ENCODE results near the gene MED31. TPM values are rescaled to one million over a fixed set of nuclear protein-coding genes. Genes with fewer than 3 reads are reported as not detected.

Gene MED31
- total RNA-seq, result 28.0 and 29.4 TPM in 2 replicates
- polyA plus RNA-seq, result 13.7 and 15.5 TPM in 2 replicates
- 20.9 and 22.3 TPM in 2 replicates for polyA plus RNA-seq (2011; cell fraction: cytosol; rRNA removed)
- 11.6 and 12.5 TPM in 2 replicates for polyA plus RNA-seq (2011; cell fraction: nucleus; rRNA removed)
- polyA plus RNA-seq (2012), result 19.4 and 26.0 TPM in 2 replicates
- 6.0 and 9.9 TPM in 2 replicates for polyA minus RNA-seq
- polyA minus RNA-seq (2011; cell fraction: cytosol; rRNA and poly(A)+ RNA removed), result 5.8 TPM
- 16.3 and 24.4 TPM in 2 replicates for polyA minus RNA-seq (2011; cell fraction: nucleus; rRNA and poly(A)+ RNA removed)
- Bru-seq, nascent RNA, result percentile 93 among the genes with signal in this experiment
- percentile 74 among the genes with signal in this experiment for BruChase-seq, experiment 1, labeled RNA remaining after a 6-hour chase
- BruChase-seq, experiment 2, labeled RNA remaining after a 2-hour chase, result percentile 88 among the genes with signal in this experiment
- long read RNA-seq, transcript MED31-204 (2 exons, 620 nt), result minor isoform, 17 of 126 reads
- long read RNA-seq, transcript MED31-203 (3 exons, 593 nt), result minor isoform, 12 of 126 reads
- long read RNA-seq, transcript MED31-201 (4 exons, 1,654 nt), result major isoform, 92 of 126 reads
- long read RNA-seq, partial matches to known transcripts, result 1 of 126 reads
- long read RNA-seq, other reads (novel, unspliced or antisense), result 4 of 126 reads

DNA sequence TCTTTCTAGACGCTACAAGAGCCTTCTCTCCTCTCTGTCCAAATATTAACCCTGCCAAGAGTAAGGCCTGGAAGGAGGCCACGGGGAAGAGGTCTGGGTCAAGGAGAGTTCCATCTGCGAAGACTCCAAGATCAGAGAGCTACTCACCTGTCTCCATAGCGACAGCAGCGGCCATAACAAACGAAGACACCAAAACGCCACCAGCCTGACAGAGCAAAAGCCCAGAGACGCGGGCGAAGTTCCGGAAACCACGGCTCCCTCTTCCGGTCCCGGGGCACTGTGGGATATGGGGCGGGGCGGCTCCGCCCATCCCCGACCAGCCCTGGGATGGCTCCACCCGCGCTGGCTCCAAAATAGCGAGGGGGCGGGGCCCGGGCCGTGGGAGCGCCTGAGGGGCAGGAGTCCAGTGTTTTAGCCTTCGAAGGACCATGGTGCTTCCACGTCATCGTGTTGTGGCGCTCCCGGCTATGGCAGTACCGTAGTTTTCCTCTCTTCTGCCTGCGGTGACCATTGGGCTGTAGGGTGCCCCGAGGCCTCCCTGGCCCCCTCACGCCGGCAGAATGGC is at the start of gene MED31, which contains the start of gene C17orf100:
Gene MED31, minus strand, starts transcription at position 252 of the 565 bp plus-strand sequence. Its CDS starts 77 bp downstream, at position 175.
Gene C17orf100, plus strand, starts transcription at position 409 of the 565 bp plus-strand sequence. Its CDS starts 152 bp downstream, at position 561.
- intact Hi-C loops (cut with micrococcal nuclease), result loop anchor here (1.0 to 5.0 kb wide), 3 partner anchors 11 to 361 kb away; partner anchors contain the start of genes KIAA0753 and RNASEK
- TF ChIP-seq, protein P1, sequence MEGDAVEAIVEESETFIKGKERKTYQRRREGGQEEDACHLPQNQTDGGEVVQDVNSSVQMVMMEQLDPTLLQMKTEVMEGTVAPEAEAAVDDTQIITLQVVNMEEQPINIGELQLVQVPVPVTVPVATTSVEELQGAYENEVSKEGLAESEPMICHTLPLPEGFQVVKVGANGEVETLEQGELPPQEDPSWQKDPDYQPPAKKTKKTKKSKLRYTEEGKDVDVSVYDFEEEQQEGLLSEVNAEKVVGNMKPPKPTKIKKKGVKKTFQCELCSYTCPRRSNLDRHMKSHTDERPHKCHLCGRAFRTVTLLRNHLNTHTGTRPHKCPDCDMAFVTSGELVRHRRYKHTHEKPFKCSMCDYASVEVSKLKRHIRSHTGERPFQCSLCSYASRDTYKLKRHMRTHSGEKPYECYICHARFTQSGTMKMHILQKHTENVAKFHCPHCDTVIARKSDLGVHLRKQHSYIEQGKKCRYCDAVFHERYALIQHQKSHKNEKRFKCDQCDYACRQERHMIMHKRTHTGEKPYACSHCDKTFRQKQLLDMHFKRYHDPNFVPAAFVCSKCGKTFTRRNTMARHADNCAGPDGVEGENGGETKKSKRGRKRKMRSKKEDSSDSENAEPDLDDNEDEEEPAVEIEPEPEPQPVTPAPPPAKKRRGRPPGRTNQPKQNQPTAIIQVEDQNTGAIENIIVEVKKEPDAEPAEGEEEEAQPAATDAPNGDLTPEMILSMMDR (IDR thresholded peaks at IDR 0.05; ENCODE audit: extremely low read depth in 1 of 2, insufficient read depth in 1 of 2, low read depth in 1 of 2, low read length in 2 of 2), result no peak
- no peak for TF ChIP-seq JUN (IDR thresholded peaks at IDR 0.05; ENCODE audit: borderline replicate concordance, insufficient read depth, insufficient read length, low read depth)
- no peak for TF ChIP-seq MYC (IDR thresholded peaks at IDR 0.05; ENCODE audit: low read depth, low read length)
- TF ChIP-seq POLR2A (IDR thresholded peaks at IDR 0.05; ENCODE audit: low read depth, low read length), result peak; percentile 95
- no peak for TF ChIP-seq FOS (IDR thresholded peaks at IDR 0.05; ENCODE audit: borderline replicate concordance, insufficient read depth, low read length)
- TF ChIP-seq EZH2 (IDR thresholded peaks at IDR 0.05; ENCODE audit: borderline replicate concordance, low read depth, low read length, severe bottlenecking), result no peak
- TF ChIP-seq POLR2AphosphoS5 (IDR thresholded peaks at IDR 0.05; ENCODE audit: insufficient read depth, low read depth, low read length), result peak; percentile 81
- TF ChIP-seq, protein P2, sequence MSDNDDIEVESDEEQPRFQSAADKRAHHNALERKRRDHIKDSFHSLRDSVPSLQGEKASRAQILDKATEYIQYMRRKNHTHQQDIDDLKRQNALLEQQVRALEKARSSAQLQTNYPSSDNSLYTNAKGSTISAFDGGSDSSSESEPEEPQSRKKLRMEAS (IDR thresholded peaks at IDR 0.05; ENCODE audit: insufficient read depth, insufficient read length), result no peak
- TF ChIP-seq GATA2 (IDR thresholded peaks at IDR 0.05; ENCODE audit: insufficient read depth, insufficient read length, low read depth, low read length), result no peak
- Histone ChIP-seq H4K20me1 (replicated peaks; ENCODE audit: control insufficient read depth, extremely low read depth, insufficient read depth, low read length) (no peaks in the 10 kb centered on the region), H3K9me1 (replicated peaks; ENCODE audit: control insufficient read depth, extremely low read depth, insufficient read depth, low read length) (no peaks in the 10 kb centered on the region), H3K36me3 (ENCODE audit: control insufficient read depth in 2 of 2, extremely low read depth in 1 of 2, insufficient read depth in 2 of 2, low read length in 2 of 2) (peaks cover 2 to 8% of the 10 kb centered on the region in 2 experiments), H3K27ac (ENCODE audit: insufficient read depth, low read depth, low read length) (peak within 1 kb of the TSS; percentile 98), H3K9ac (replicated peaks; ENCODE audit: extremely low read depth, insufficient read depth, low read length) (peak within 1 kb of the TSS; percentile 100), H3K79me2 (ENCODE audit: control insufficient read depth, insufficient read depth, low read length) (peaks cover 37% of the 10 kb centered on the region), H3K9me3 (replicated peaks; ENCODE audit: control insufficient read depth, insufficient read depth, low read length) (no peaks in the 10 kb centered on the region), H3K4me1 (ENCODE audit: control insufficient read depth, extremely low read depth, insufficient read depth, low read length) (peaks cover 12% of the 10 kb centered on the region), H2AFZ (ENCODE audit: low read depth, low read length) (peak within 1 kb of the TSS; percentile 79), H3K27me3 (ENCODE audit: control insufficient read depth in 2 of 2, insufficient read depth in 2 of 2, low read length in 2 of 2) (peaks cover 31 to 38% of the 10 kb centered on the region in 2 experiments), H3K4me3 (replicated peaks in 1 of 3; ENCODE audit: insufficient read depth in 1 of 3, low read depth in 1 of 3, low read length in 3 of 3) (peak within 1 kb of the TSS; percentile 94 to 99 (median 96)), H3K4me2 (ENCODE audit: insufficient read depth, low read length) (peak within 1 kb of the TSS; percentile 95)
- DNase-seq (ENCODE audit: low read depth, low spot score) (peak; percentile 88), FAIRE-seq (peak; percentile 89)
- BruUV-seq (replicated peaks), result no TSS peak
- ChIA-PET POLR2A (no interaction called here), CTCF (interaction anchor here (1.1 to 1.3 kb wide), 3 partner anchors 15 to 260 kb away, joined by 3 to 4 read pairs (median 4); no protein-coding TSS in a partner anchor)
- dilution Hi-C loops (cut with MboI; ENCODE audit: extremely low pct_ligation_motif_present, low sequenced_read_pairs), result no loop called here

Measured in endothelial cell of umbilical vein (primary cell).